Fibroblast of villous mesenchyme (primary cell): ENCODE measurements around the gene KDM6B. TPM values are rescaled to one million over a fixed set of nuclear protein-coding genes. Genes with fewer than 3 reads are reported as not detected.

Source experiments
- DNase-seq: peaks from one replicate; pipeline ENCODE4 v3.0.0-alpha.2; 2010; ENCODE audit warnings: low read depth
- H3K4me3 ChIP-seq: 2 replicates; pipeline ENCODE4 v1.5.1; 2011; ENCODE audit warnings: low read depth, mild to moderate bottlenecking, low read length
- CTCF ChIP-seq: IDR thresholded peaks from 2 replicates; pipeline ENCODE4 v1.5.1; 2012; ENCODE audit warnings: low read depth, mild to moderate bottlenecking, low read length; ENCODE audit not compliant: insufficient read depth
- total RNA-seq: library from RNA; depleted of rRNA; stranded (reverse); fragments of >200 nt; gene quantifications from 2 replicates; pipeline ENCODE4 v1.2.3, GENCODE V29; 2012

Gene KDM6B
- total RNA-seq, 1 donor, result 3.0 TPM

GRCh38 chr17:7840875-7841274 lies 6.9 kb downstream of the KDM6B start:
- H3K4me3 ChIP-seq, result peak overlapping the region; percentile 79
- DNase-seq, result no peak
- no peak for TF ChIP-seq CTCF

DNA sequence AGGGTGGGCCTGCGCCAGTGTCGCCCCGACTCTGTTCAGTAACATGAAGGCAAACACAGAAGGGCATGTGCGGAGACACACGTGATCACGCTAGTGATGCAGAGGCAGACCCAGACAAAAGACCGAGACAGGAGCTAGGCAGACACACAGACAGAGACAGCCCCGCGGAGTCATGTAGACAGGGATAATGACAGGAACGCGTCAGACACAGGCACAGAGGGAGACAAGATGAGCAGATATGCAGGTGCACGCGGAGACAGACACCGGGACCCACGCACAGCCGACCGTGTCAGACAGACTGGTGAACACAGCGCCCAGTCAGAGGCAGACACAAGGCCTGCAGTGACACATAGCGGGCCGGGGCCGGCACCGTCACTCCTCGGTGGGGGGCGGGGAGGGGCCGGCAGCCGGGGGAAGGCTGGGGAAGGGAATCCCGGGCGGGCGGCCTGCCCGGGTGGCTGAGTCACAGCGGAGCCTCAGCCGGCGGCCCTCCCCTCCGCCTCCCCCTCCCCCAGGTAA lies 7.4 kb downstream of the KDM6B start:
- peak overlapping the region; percentile 79 for H3K4me3 ChIP-seq
- no peak for TF ChIP-seq CTCF
- DNase-seq, result peak; percentile 90

GRCh38 chr17:7841915-7842379 lies 7.9 kb downstream of the KDM6B start:
- no peak for TF ChIP-seq CTCF
- peak; percentile 87 for DNase-seq
- H3K4me3 ChIP-seq, result peak overlapping the region; percentile 79

DNA sequence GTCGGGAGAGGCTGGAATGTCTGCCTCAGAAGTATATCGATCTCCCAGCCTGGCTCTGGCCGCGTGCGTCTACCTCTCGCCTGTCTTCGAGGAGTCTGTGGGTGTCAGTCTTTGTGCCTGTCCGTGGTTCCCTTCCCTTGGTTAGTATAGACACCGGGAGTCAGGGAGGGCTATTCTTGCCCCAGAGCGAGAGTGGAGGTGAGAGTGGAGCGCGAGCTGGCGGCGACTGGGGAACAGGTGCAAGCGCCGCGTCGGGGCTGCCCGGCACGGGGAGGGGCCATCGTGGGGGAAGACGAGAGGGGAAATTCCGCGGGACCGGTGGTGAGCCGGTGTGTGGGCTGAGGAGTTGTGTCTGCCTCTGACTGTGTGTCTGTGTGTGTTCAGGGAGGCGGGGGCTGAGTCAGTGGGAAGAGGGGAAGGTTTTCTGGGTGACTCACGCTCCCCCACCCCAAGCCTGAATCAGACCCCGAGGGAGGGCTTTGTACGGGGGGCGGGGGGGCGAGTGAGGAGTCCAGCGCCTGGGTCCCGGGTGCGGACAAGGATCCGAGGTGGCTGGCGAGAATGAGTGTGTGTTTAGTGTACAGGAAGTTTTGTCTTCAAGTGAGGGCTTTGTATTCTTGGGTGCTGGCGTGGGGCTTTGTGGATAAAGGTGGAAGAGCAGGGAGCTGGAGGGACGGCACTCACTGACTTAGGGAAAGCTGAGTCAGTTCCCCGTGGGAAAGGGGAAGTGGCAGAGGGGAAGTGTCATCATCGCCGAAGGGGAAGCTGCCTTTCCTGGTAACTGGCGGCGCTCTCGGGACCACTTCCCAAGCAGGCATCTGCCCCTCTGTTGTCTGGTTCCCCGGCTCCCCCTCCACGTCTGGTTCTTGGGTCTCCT lies 8.6 kb downstream of the KDM6B start:
- H3K4me3 ChIP-seq, result peak overlapping the region; percentile 79
- TF ChIP-seq CTCF, result no peak
- DNase-seq, result peak; percentile 94

GRCh38 chr17:7843257-7843535 lies 9.2 kb downstream of the KDM6B start:
- DNase-seq, result no peak
- no peak for TF ChIP-seq CTCF
- peak overlapping the region; percentile 79 for H3K4me3 ChIP-seq

DNA sequence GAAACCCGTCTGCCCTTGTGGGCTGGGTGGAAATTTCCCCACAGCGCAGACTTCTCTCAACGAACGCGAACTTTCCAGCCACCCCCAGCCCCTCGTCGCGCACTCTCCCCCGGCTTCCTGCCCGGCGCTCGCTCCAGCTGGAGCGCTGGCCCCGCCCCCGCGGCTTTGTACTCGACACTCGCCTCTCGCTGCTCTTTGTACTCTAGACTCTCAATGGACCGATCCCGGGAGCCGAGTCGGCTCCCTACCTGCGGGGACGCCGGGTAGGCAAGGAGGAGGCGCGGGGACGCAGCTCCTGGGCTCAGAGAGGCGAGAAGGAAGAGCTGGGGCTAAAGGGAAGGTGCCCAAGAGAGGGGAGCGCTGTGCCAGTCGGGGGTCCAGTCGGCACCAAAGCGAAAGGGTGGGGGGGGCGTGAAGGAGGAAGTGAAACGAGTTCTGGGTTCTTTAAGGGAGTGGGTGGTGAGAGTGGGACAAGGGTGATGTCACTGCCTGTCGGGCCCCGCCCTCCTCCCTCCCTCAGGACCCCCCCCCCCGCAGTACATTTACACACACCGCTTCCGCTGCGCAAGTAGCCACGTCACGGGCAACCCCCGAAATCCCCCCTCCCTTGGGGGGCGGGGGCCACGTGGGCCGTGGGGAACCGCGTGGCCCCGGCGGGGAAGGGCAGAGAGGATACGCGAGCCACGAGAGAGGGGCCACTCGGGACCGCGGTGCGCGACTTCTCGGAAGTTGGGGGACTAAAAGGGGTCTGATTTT lies 9.7 kb downstream of the KDM6B start:
- peak; percentile 92 for DNase-seq
- no peak for TF ChIP-seq CTCF
- H3K4me3 ChIP-seq, result peak overlapping the region; percentile 79
